A549 (cell line): ENCODE measurements around the gene VRK2. TPM values are rescaled to one million over a fixed set of nuclear protein-coding genes. Genes with fewer than 3 reads are reported as not detected.

Experiments used
- ATAC-seq, 2 experiments: fragments of 200-7000 bp in 1 of 2; fragments of >200 bp in 1 of 2; cut with Nextera tagmentation in 1 of 2; cut with Tn5 transposase in 1 of 2; 3 replicates each; pipeline versions ENCODE4 v1.8.0 to v1.9.1; 2018 to 2020; ENCODE audit warnings: mild to moderate bottlenecking in 1 of 2, moderate library complexity in 1 of 2
- CTCF ChIA-PET: fragments of 300-600 bp; sonication (Branson Sonifier 250); formaldehyde crosslinking; extraction: SDS; loops from one replicate; lab custom pipeline; 2021; ENCODE audit warnings: antibody characterized with exemption, inconsistent platforms; lab: Yijun Ruan, JAX
- POLR2A ChIA-PET: fragments of 350-600 bp; formaldehyde crosslinking; extraction: SDS; loops from one replicate; lab custom pipeline; 2021; ENCODE audit warnings: antibody characterized with exemption, inconsistent platforms; lab: Yijun Ruan, JAX
- DNase-seq, 2 experiments: peaks; one replicate each; pipeline versions ENCODE4 v3.0.0 to v3.0.0-alpha.2; 2011 to 2016; ENCODE audit warnings: low read depth in 1 of 2, low spot score in 1 of 2
- FAIRE-seq: peaks from 2 replicates; lab custom pipeline; 2011; peaks lifted over from hg19 to GRCh38; lab: Jason Lieb, UNC
- H3K27ac ChIP-seq, 2 experiments: fragments of >200 bp; sonication (Bioruptor Twin); formaldehyde crosslinking; 3 replicates each; pipeline ENCODE4 v1.5.1; 2016 to 2017
- H3K4me1 ChIP-seq: fragments of >200 bp; sonication (Bioruptor Twin); formaldehyde crosslinking; 3 replicates; pipeline ENCODE4 v1.6.1; 2016
- H3K4me2 ChIP-seq: fragments of >200 bp; sonication (Bioruptor Twin); formaldehyde crosslinking; 3 replicates; pipeline ENCODE4 v1.6.1; 2016
- H3K4me3 ChIP-seq: fragments of >200 bp; sonication (Bioruptor Twin); formaldehyde crosslinking; 3 replicates; pipeline ENCODE4 v1.5.1; 2016
- H3K9me3 ChIP-seq: fragments of >200 bp; sonication (Bioruptor Twin); formaldehyde crosslinking; 3 replicates; pipeline ENCODE4 v1.6.1; 2016
- ATOH8 ChIP-seq: fragments of 250-450 bp; sonication (Bioruptor Pico); IDR thresholded peaks from 2 replicates; pipeline ENCODE4 v1.5.0; 2020; ENCODE audit warnings: low read depth, mild to moderate bottlenecking, moderate library complexity
- CBX2 ChIP-seq: fragments of 200-600 bp; sonication (generic); IDR thresholded peaks from 2 replicates; pipeline ENCODE4 v1.6.1; 2016; ENCODE audit warnings: low read depth, mild to moderate bottlenecking, borderline replicate concordance
- CHD2 ChIP-seq: fragments of 150-350 bp; IDR thresholded peaks from 2 replicates; pipeline ENCODE4 v1.6.1; 2014; ENCODE audit warnings: low read length; ENCODE audit not compliant: partially characterized antibody
- CTCF ChIP-seq: fragments of >200 bp; sonication (Bioruptor Twin); formaldehyde crosslinking; IDR thresholded peaks from 3 replicates; pipeline ENCODE4 v1.5.1; 2016
- E2F6 ChIP-seq: IDR thresholded peaks from 2 replicates; pipeline ENCODE4 v1.6.1; 2012; ENCODE audit warnings: low read depth, borderline replicate concordance
- EHF ChIP-seq: fragments of 250-450 bp; sonication (Bioruptor Pico); IDR thresholded peaks from 2 replicates; pipeline ENCODE4 v1.5.0; 2020; ENCODE audit warnings: mild to moderate bottlenecking
- ELK1 ChIP-seq: fragments of 150-350 bp; IDR thresholded peaks from 2 replicates; pipeline ENCODE4 v1.6.1; 2014; ENCODE audit warnings: low read depth, mild to moderate bottlenecking, low read length
- ESRRA ChIP-seq: fragments of 150-350 bp; IDR thresholded peaks from 2 replicates; pipeline ENCODE4 v1.6.1; 2014; ENCODE audit warnings: mild to moderate bottlenecking, low read length, borderline replicate concordance
- GATA3 ChIP-seq: IDR thresholded peaks from 2 replicates; pipeline ENCODE4 v1.6.1; 2012; ENCODE audit warnings: borderline replicate concordance
- HES2 ChIP-seq: fragments of >200 bp; sonication (Bioruptor Twin); formaldehyde crosslinking; IDR thresholded peaks from 2 replicates; pipeline ENCODE4 v1.6.1; 2016
- HEYL ChIP-seq: fragments of 250-450 bp; sonication (Bioruptor Pico); IDR thresholded peaks from 2 replicates; pipeline ENCODE4 v1.8.0; 2021; ENCODE audit warnings: mild to moderate bottlenecking, moderate library complexity
- HOXB13 ChIP-seq: fragments of 250-450 bp; sonication (Bioruptor Pico); IDR thresholded peaks from 2 replicates; pipeline ENCODE4 v1.5.0; 2020; ENCODE audit warnings: low read depth, mild to moderate bottlenecking, moderate library complexity
- HOXB5 ChIP-seq: fragments of 250-450 bp; sonication (Bioruptor Pico); IDR thresholded peaks from 2 replicates; pipeline ENCODE4 v1.5.0; 2020; ENCODE audit warnings: mild to moderate bottlenecking, moderate library complexity
- JUN ChIP-seq, 2 experiments: fragments of >200 bp; sonication (Bioruptor Twin); formaldehyde crosslinking; IDR thresholded peaks; 2 replicates in 1 of 2; 3 replicates in 1 of 2; pipeline ENCODE4 v1.6.1; 2016 to 2017
- JUNB ChIP-seq: fragments of >200 bp; sonication (Bioruptor Twin); formaldehyde crosslinking; IDR thresholded peaks from 2 replicates; pipeline ENCODE4 v1.6.1; 2016
- MAFK ChIP-seq: fragments of 450-650 bp; IDR thresholded peaks from 2 replicates; pipeline ENCODE4 v1.6.1; 2014; ENCODE audit not compliant: partially characterized antibody
- MAZ ChIP-seq: fragments of 150-350 bp; IDR thresholded peaks from 2 replicates; pipeline ENCODE4 v1.6.1; 2014; ENCODE audit warnings: antibody characterized with exemption, low read depth, low read length, borderline replicate concordance
- NFE2L2 ChIP-seq: fragments of 150-350 bp; conservative IDR thresholded peaks from 2 replicates; pipeline ENCODE4 v1.6.1; 2014; ENCODE audit warnings: low read length
- NPAS2 ChIP-seq: fragments of 250-450 bp; sonication (Bioruptor Pico); IDR thresholded peaks from 2 replicates; pipeline ENCODE4 v1.8.0; 2022; ENCODE audit warnings: mild to moderate bottlenecking, moderate library complexity, borderline replicate concordance
- POLR2A ChIP-seq: IDR thresholded peaks from 2 replicates; pipeline ENCODE4 v1.6.1; 2012; ENCODE audit warnings: mild to moderate bottlenecking, low read length
- REST ChIP-seq: fragments of 200-600 bp; sonication (generic); IDR thresholded peaks from 2 replicates; pipeline ENCODE4 v1.6.1; 2016; ENCODE audit warnings: antibody characterized with exemption, mild to moderate bottlenecking, moderate library complexity
- RFX5 ChIP-seq: fragments of 450-650 bp; IDR thresholded peaks from 2 replicates; pipeline ENCODE4 v1.7.1; 2014; ENCODE audit warnings: antibody characterized with exemption, mild to moderate bottlenecking, moderate library complexity
- RNF2 ChIP-seq: fragments of 200-600 bp; sonication (generic); IDR thresholded peaks from 2 replicates; pipeline ENCODE4 v1.6.1; 2016; ENCODE audit warnings: low read depth, mild to moderate bottlenecking, antibody characterized with exemption, moderate library complexity, borderline replicate concordance
- SREBF2 ChIP-seq: fragments of 450-650 bp; IDR thresholded peaks from 2 replicates; pipeline ENCODE4 v1.6.1; 2014; ENCODE audit warnings: mild to moderate bottlenecking, moderate library complexity
- TFCP2L1 ChIP-seq: fragments of 250-450 bp; sonication (Bioruptor Pico); IDR thresholded peaks from 2 replicates; pipeline ENCODE4 v1.5.0; 2021; ENCODE audit warnings: mild to moderate bottlenecking
- ZFP36 ChIP-seq: fragments of 450-650 bp; IDR thresholded peaks from 2 replicates; pipeline ENCODE4 v1.6.1; 2014; ENCODE audit warnings: borderline replicate concordance; ENCODE audit not compliant: partially characterized antibody
- ZNF302 ChIP-seq: fragments of 250-450 bp; sonication (Bioruptor Pico); IDR thresholded peaks from 2 replicates; pipeline ENCODE4 v1.9.0; 2021; ENCODE audit warnings: inconsistent platforms, mild to moderate bottlenecking, moderate library complexity
- ZSCAN20 ChIP-seq: fragments of 250-450 bp; sonication (Bioruptor Pico); IDR thresholded peaks from 2 replicates; pipeline ENCODE4 v1.8.0; 2022; ENCODE audit warnings: mild to moderate bottlenecking, moderate library complexity
- WGBS: methylation state at CpG from one replicate; pipeline ENCODE4 v1.1.6; 2017; ENCODE audit errors: missing lambda C conversion rate; 5-methylcytosine and 5-hydroxymethylcytosine counted together
- polyA minus RNA-seq: library from RNA; depleted of rRNA, polyadenylated mRNA; stranded (reverse); fragments of >200 nt; gene quantifications from 2 replicates; pipeline ENCODE4 v1.2.3, GENCODE V29; 2011; rRNA and poly(A)+ RNA removed
- polyA plus RNA-seq, 4 experiments: library from polyadenylated mRNA; depleted of rRNA in 3 of 4; stranded (reverse); fragments of >200 nt; fragmentation: RNase III in 1 of 4; extraction: RNeasy Plus Mini Kit Qiagen cat#74134 plus additional on column Dnase treatment in 1 of 4; gene quantifications; 2 replicates in 3 of 4; 3 replicates in 1 of 4; pipeline ENCODE4 v1.2.3, GENCODE V29; 2011 to 2017
- TF ChIP-seq, protein P1 (sequence below): IDR thresholded peaks from 2 replicates; pipeline ENCODE4 v1.6.1; 2012

VRK2 gene
- 66.2 and 80.9 TPM in 2 replicates for polyA plus RNA-seq (2011; rRNA removed)
- polyA plus RNA-seq (2012; cell fraction: cytosol; rRNA removed): 17.4 and 18.0 TPM in 2 replicates
- 5.3 and 7.7 TPM in 2 replicates for polyA plus RNA-seq (2012; cell fraction: nucleus; rRNA removed)
- polyA plus RNA-seq (2017; fragmentation: RNase III; extraction: RNeasy Plus Mini Kit Qiagen cat#74134 plus additional on column Dnase treatment): 19.4 to 30.4 TPM (median 24.2 TPM) in 3 replicates
- 22.8 and 30.4 TPM in 2 replicates for polyA minus RNA-seq

- ATAC-seq: peak; percentile 96 to 98
- Histone ChIP-seq H3K4me3 (peak within 1 kb of the TSS; percentile 67), H3K27ac (peak within 1 kb of the TSS; percentile 94 to 98), H3K9me3 (no peaks in the 10 kb centered on the region), H3K4me2 (peak within 1 kb of the TSS; percentile 79), H3K4me1 (peaks cover 52% of the 10 kb centered on the region)
- 1% methylated on average over 37 of the region's 76 CpGs for WGBS
- ChIA-PET POLR2A (interaction anchor here (0.6 to 1.7 kb wide), 17 partner anchors 8 to 401 kb away, joined by 3 to 14 read pairs (median 4); partner anchors contain the start of gene FANCL), CTCF (interaction anchor here (0.6 to 1.3 kb wide), 6 partner anchors 10 to 287 kb away, joined by 3 to 5 read pairs (median 4); no protein-coding TSS in a partner anchor)
- FAIRE-seq: peak; percentile 13
- peak; percentile 89 to 98 for DNase-seq
- no peak for TF ChIP-seq HES2
- TF ChIP-seq SREBF2: no peak
- TF ChIP-seq, protein P1, sequence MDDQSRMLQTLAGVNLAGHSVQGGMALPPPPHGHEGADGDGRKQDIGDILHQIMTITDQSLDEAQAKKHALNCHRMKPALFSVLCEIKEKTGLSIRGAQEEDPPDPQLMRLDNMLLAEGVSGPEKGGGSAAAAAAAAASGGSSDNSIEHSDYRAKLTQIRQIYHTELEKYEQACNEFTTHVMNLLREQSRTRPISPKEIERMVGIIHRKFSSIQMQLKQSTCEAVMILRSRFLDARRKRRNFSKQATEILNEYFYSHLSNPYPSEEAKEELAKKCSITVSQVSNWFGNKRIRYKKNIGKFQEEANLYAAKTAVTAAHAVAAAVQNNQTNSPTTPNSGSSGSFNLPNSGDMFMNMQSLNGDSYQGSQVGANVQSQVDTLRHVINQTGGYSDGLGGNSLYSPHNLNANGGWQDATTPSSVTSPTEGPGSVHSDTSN: peak; percentile 74
- TF ChIP-seq REST: peak; percentile 32
- no peak for TF ChIP-seq ZSCAN20 (CRISPR knock-in tag)
- TF ChIP-seq RNF2: no peak
- 0 out of 2 replicates have a peak, but pooled peaks have one; percentile 21 for TF ChIP-seq HOXB13 (CRISPR knock-in tag)
- peak; percentile 85; the same call in 1 of the 2 replicates for TF ChIP-seq ATOH8
- peak; percentile 67; the same call in 1 of the 2 replicates for TF ChIP-seq HOXB5
- no peak for TF ChIP-seq ELK1
- no peak for TF ChIP-seq JUNB
- peak; percentile 96 for TF ChIP-seq E2F6
- no peak for TF ChIP-seq HEYL (CRISPR knock-in tag)
- no peak for TF ChIP-seq MAFK
- no peak for TF ChIP-seq ESRRA
- TF ChIP-seq ZNF302 (CRISPR knock-in tag): no peak
- TF ChIP-seq GATA3: 0 out of 2 replicates have a peak, but pooled peaks have one; percentile 34
- no peak for TF ChIP-seq NPAS2 (CRISPR knock-in tag)
- TF ChIP-seq POLR2A: peak; percentile 90
- no peak for TF ChIP-seq ZFP36
- no peak for TF ChIP-seq CTCF
- no peak for TF ChIP-seq EHF
- peak in 1 of 2 experiments; percentile 94; a peak in 3 of 5 replicates for TF ChIP-seq JUN (IDR thresholded peaks at IDR 0.05)
- peak; percentile 64; the same call in 1 of the 2 replicates for TF ChIP-seq TFCP2L1 (CRISPR knock-in tag)
- no peak for TF ChIP-seq MAZ
- TF ChIP-seq RFX5: no peak
- no peak for TF ChIP-seq NFE2L2
- TF ChIP-seq CHD2: no peak
- TF ChIP-seq CBX2: no peak
Measured at GRCh38 chr2:58046585-58047372, at the start of gene VRK2. Gene VRK2, plus strand, starts transcription at chr2:58046806. Its CDS starts 2,026 bp downstream, at chr2:58048832.
